CD4-positive, alpha-beta T cell treated with Interleukin-12 subunit alpha and Interleukin-12 subunit beta, for 1 hour (primary cell): Measurements from ENCODE around the gene ZC3H15.

Experiments used
- DNase-seq: peaks from one replicate; pipeline ENCODE4 v3.0.0-alpha.2; 2020

ZC3H15 gene

GRCh38 chr2:186544255-186544675 lies 58.2 kb downstream of the ZC3H15 start:
- DNase-seq: no peak

GRCh38 chr2:186546846-186547245 lies 60.8 kb downstream of the ZC3H15 start:
- no peak for DNase-seq

GRCh38 chr2:186551323-186552050 lies 65.4 kb downstream of the ZC3H15 start:
- DNase-seq: no peak

- no peak for DNase-seq
These were observed 68.4 kb downstream of the ZC3H15 start for GRCh38 chr2:186554429-186554828.

- no peak for DNase-seq
These were observed 69.0 kb downstream of the ZC3H15 start for GRCh38 chr2:186554850-186555671.

GRCh38 chr2:186558512-186559276 lies 72.6 kb downstream of the ZC3H15 start:
- DNase-seq: no peak
